HEK293 (cell line): ENCODE data around the gene CDK6.
A peak's percentile ranks its signal among the peaks of the same experiment; 100 is the strongest.

ENCODE experiments used
- CTCF ChIA-PET: fragments of 350-600 bp; formaldehyde crosslinking; extraction: SDS; loops from one replicate; lab custom pipeline; 2021; ENCODE audit warnings: antibody characterized with exemption; lab: Yijun Ruan, JAX
- POLR2A ChIA-PET: fragments of 300-600 bp; formaldehyde crosslinking; extraction: SDS; loops from one replicate; lab custom pipeline; 2020; ENCODE audit warnings: antibody characterized with exemption, inconsistent platforms; lab: Yijun Ruan, JAX
- H3K27ac ChIP-seq: fragments of 200-500 bp; sonication (Bioruptor generic); 2 replicates; pipeline ENCODE4 v1.5.1; 2014; ENCODE audit warnings: low read depth, low read length, control low read depth, inconsistent platforms; ENCODE audit errors: extremely low read depth
- H3K36me3 ChIP-seq, 2 experiments: fragments of 200-500 bp in 1 of 2; sonication (Bioruptor generic) in 1 of 2; 1 replicate in 1 of 2; 2 replicates in 1 of 2; pipeline ENCODE4 v1.5.1; 2014 to 2017; ENCODE audit warnings: inconsistent platforms in 2 of 2, low read length in 2 of 2; ENCODE audit not compliant: control insufficient read depth in 2 of 2, insufficient read depth in 1 of 2
- H3K4me1 ChIP-seq: fragments of 200-500 bp; sonication (Bioruptor generic); 2 replicates; pipeline ENCODE4 v1.5.1; 2014; ENCODE audit warnings: mild to moderate bottlenecking, low read length, inconsistent platforms; ENCODE audit not compliant: control insufficient read depth, insufficient read depth
- H3K4me3 ChIP-seq: 2 replicates; pipeline ENCODE4 v1.5.1; 2011; ENCODE audit warnings: low read depth, mild to moderate bottlenecking, control low read depth, low read length, moderate library complexity
- H3K9me3 ChIP-seq: fragments of 200-500 bp; sonication (Bioruptor generic); 2 replicates; pipeline ENCODE4 v1.5.1; 2014; ENCODE audit warnings: low read depth, low read length, inconsistent platforms; ENCODE audit not compliant: control insufficient read depth, insufficient read depth
- FEZF1 ChIP-seq: fragments of 450-650 bp; formaldehyde crosslinking; IDR thresholded peaks from 2 replicates; pipeline ENCODE4 v1.5.1; 2016; ENCODE audit warnings: missing biosample characterization, missing genetic modification characterization
- GFI1B ChIP-seq: fragments of 450-650 bp; formaldehyde crosslinking; IDR thresholded peaks from 2 replicates; pipeline ENCODE4 v1.5.1; 2016; ENCODE audit warnings: missing biosample characterization, missing genetic modification characterization
- IKZF3 ChIP-seq: fragments of 450-650 bp; IDR thresholded peaks from 2 replicates; pipeline ENCODE4 v1.5.0; 2018; ENCODE audit warnings: missing biosample characterization, mild to moderate bottlenecking, missing genetic modification characterization, moderate library complexity
- PRDM1 ChIP-seq: fragments of 450-650 bp; formaldehyde crosslinking; IDR thresholded peaks from 2 replicates; pipeline ENCODE4; 2016; ENCODE audit warnings: missing biosample characterization, missing genetic modification characterization
- REPIN1 ChIP-seq: fragments of 450-650 bp; formaldehyde crosslinking; IDR thresholded peaks from 2 replicates; pipeline ENCODE4 v1.5.1; 2017; ENCODE audit warnings: missing biosample characterization, missing genetic modification characterization, low read depth
- SCRT1 ChIP-seq: fragments of 450-650 bp; formaldehyde crosslinking; IDR thresholded peaks from 2 replicates; pipeline ENCODE4 v1.5.1; 2016; ENCODE audit warnings: missing biosample characterization, missing genetic modification characterization, borderline replicate concordance
- ZBTB1 ChIP-seq: fragments of 450-650 bp; formaldehyde crosslinking; IDR thresholded peaks from 2 replicates; pipeline ENCODE4 v1.5.1; 2016; ENCODE audit warnings: missing biosample characterization, missing genetic modification characterization
- ZNF214 ChIP-seq: fragments of 450-650 bp; formaldehyde crosslinking; IDR thresholded peaks from 2 replicates; pipeline ENCODE4 v1.5.1; 2017; ENCODE audit warnings: missing biosample characterization, mild to moderate bottlenecking, missing genetic modification characterization, borderline replicate concordance
- ZNF23 ChIP-seq: fragments of 450-650 bp; formaldehyde crosslinking; IDR thresholded peaks from 2 replicates; pipeline ENCODE4 v1.5.1; 2016; ENCODE audit warnings: missing biosample characterization, missing genetic modification characterization, borderline replicate concordance
- ZNF423 ChIP-seq: fragments of 450-650 bp; formaldehyde crosslinking; IDR thresholded peaks from 2 replicates; pipeline ENCODE4 v1.5.1; 2016; ENCODE audit warnings: missing biosample characterization, missing genetic modification characterization
- ZNF514 ChIP-seq: fragments of 450-650 bp; formaldehyde crosslinking; IDR thresholded peaks from 2 replicates; pipeline ENCODE4 v1.5.1; 2016; ENCODE audit warnings: missing biosample characterization, missing genetic modification characterization
- ZNF521 ChIP-seq: fragments of 450-650 bp; formaldehyde crosslinking; IDR thresholded peaks from 2 replicates; pipeline ENCODE4 v1.5.1; 2017; ENCODE audit warnings: missing biosample characterization, mild to moderate bottlenecking, missing genetic modification characterization
- ZNF561 ChIP-seq: fragments of 450-650 bp; IDR thresholded peaks from 2 replicates; pipeline ENCODE4 v1.5.1; 2018; ENCODE audit warnings: missing biosample characterization, missing genetic modification characterization, borderline replicate concordance
- ZNF600 ChIP-seq: fragments of 450-650 bp; formaldehyde crosslinking; IDR thresholded peaks from 2 replicates; pipeline ENCODE4 v1.5.1; 2016; ENCODE audit warnings: missing biosample characterization, missing genetic modification characterization
- ZNF610 ChIP-seq: fragments of 450-650 bp; formaldehyde crosslinking; IDR thresholded peaks from 2 replicates; pipeline ENCODE4 v1.5.1; 2016; ENCODE audit warnings: missing biosample characterization, missing genetic modification characterization, borderline replicate concordance
- ZNF664 ChIP-seq: fragments of 450-650 bp; formaldehyde crosslinking; IDR thresholded peaks from 2 replicates; pipeline ENCODE4 v1.5.1; 2016; ENCODE audit warnings: missing biosample characterization, missing genetic modification characterization
- ZNF701 ChIP-seq: fragments of 450-650 bp; formaldehyde crosslinking; IDR thresholded peaks from 2 replicates; pipeline ENCODE4 v1.5.1; 2016; ENCODE audit warnings: missing biosample characterization, missing genetic modification characterization
- ZNF830 ChIP-seq: fragments of 450-650 bp; IDR thresholded peaks from 2 replicates; pipeline ENCODE4 v1.5.0; 2018; ENCODE audit warnings: missing biosample characterization, missing genetic modification characterization, low read depth, mild to moderate bottlenecking, moderate library complexity
- ZNF843 ChIP-seq: fragments of 450-650 bp; formaldehyde crosslinking; IDR thresholded peaks from 2 replicates; pipeline ENCODE4 v1.5.1; 2016; ENCODE audit warnings: missing biosample characterization, missing genetic modification characterization
- ZSCAN23 ChIP-seq: fragments of 450-650 bp; formaldehyde crosslinking; IDR thresholded peaks from 2 replicates; pipeline ENCODE4 v1.5.1; 2016; ENCODE audit warnings: missing biosample characterization, missing genetic modification characterization
- ZXDB ChIP-seq: fragments of 450-650 bp; formaldehyde crosslinking; IDR thresholded peaks from 2 replicates; pipeline ENCODE4 v1.5.1; 2016; ENCODE audit warnings: missing biosample characterization, missing genetic modification characterization
- TF ChIP-seq, protein P1 (sequence below): fragments of 450-650 bp; formaldehyde crosslinking; IDR thresholded peaks from 2 replicates; pipeline ENCODE4 v1.5.1; 2016; ENCODE audit warnings: missing biosample characterization, missing genetic modification characterization
- TF ChIP-seq, protein P2 (sequence below): fragments of 450-650 bp; formaldehyde crosslinking; IDR thresholded peaks from 2 replicates; pipeline ENCODE4 v1.5.1; 2016; ENCODE audit warnings: missing biosample characterization, missing genetic modification characterization
- TF ChIP-seq, protein P3 (sequence below): IDR thresholded peaks from 2 replicates; pipeline ENCODE4 v1.6.1; 2011; ENCODE audit warnings: mild to moderate bottlenecking, low read depth, low read length, borderline replicate concordance
- TF ChIP-seq, protein P4 (sequence below): fragments of 450-650 bp; formaldehyde crosslinking; IDR thresholded peaks from 2 replicates; pipeline ENCODE4 v1.5.1; 2016; ENCODE audit warnings: missing biosample characterization, missing genetic modification characterization, borderline replicate concordance

Gene CDK6

DNA sequence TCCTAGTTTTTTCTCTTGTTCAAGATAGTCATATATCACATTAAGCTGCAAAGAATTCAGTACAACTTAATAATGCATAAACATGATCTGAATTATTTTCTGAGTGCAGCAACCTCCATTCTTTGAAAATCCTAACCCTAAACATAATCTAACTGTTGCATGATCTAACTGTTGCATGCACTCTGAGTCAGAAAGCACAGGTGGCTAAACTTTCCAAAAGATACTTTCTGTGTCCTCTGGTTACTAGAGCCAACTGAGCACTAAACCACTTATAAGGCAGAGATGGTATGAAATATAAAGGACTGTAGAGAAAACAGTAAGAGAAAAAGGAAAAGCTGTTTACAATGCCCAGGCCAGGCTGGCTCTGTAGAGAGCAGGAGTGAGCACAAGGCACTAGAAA is 223.2 kb downstream of the CDK6 start (continued):
- TF ChIP-seq, protein P1, sequence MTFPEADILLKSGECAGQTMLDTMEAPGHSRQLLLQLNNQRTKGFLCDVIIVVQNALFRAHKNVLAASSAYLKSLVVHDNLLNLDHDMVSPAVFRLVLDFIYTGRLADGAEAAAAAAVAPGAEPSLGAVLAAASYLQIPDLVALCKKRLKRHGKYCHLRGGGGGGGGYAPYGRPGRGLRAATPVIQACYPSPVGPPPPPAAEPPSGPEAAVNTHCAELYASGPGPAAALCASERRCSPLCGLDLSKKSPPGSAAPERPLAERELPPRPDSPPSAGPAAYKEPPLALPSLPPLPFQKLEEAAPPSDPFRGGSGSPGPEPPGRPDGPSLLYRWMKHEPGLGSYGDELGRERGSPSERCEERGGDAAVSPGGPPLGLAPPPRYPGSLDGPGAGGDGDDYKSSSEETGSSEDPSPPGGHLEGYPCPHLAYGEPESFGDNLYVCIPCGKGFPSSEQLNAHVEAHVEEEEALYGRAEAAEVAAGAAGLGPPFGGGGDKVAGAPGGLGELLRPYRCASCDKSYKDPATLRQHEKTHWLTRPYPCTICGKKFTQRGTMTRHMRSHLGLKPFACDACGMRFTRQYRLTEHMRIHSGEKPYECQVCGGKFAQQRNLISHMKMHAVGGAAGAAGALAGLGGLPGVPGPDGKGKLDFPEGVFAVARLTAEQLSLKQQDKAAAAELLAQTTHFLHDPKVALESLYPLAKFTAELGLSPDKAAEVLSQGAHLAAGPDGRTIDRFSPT (tag by site-specific recombination): no peak
- TF ChIP-seq SCRT1 (tag by site-specific recombination): peak; percentile 88
- TF ChIP-seq ZNF843: no peak
- TF ChIP-seq IKZF3: no peak

DNA sequence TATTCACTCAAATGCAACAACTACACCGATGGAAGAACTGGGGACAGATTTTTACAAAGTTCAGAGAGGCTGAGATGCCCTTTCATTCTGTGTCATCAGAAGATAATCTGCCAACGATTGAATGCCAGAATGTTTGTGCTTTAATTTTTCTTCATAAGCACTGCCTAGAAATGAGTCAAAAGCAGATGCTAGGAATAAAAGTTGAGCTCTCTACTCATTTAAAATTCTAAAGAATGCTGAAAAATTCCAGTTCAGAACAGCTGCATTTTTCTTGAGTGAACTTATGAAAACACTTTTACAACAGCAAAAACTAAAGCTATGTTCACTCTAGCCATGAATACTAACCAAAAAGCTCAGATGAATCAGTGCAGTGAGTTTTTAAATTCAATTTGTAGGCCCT is 223.9 kb downstream of the CDK6 start:
- Histone ChIP-seq H3K36me3 (peaks cover 0 to 20% of the 10 kb centered on the region in 2 experiments; a peak in 1 of 3 replicates), H3K4me3 (no peak overlapping the region), H3K27ac (no peak overlapping the region), H3K4me1 (peaks cover 2% of the 10 kb centered on the region; the same call in 1 of the 2 replicates), H3K9me3 (no peaks in the 10 kb centered on the region)
- TF ChIP-seq ZNF600 (tag by site-specific recombination) (no peak), ZNF214 (tag by site-specific recombination) (no peak), ZSCAN23 (tag by site-specific recombination) (no peak), ZNF514 (tag by site-specific recombination) (no peak), ZNF423 (tag by site-specific recombination) (no peak), ZXDB (no peak), ZNF701 (tag by site-specific recombination) (no peak), PRDM1 (tag by site-specific recombination) (no peak), ZBTB1 (tag by site-specific recombination) (no peak)
- TF ChIP-seq, protein P2, sequence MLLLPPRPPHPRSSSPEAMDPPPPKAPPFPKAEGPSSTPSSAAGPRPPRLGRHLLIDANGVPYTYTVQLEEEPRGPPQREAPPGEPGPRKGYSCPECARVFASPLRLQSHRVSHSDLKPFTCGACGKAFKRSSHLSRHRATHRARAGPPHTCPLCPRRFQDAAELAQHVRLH (tag by site-specific recombination): no peak
- ChIA-PET CTCF (interaction anchor here (0.6 to 5.1 kb wide), 5 partner anchors 8 to 633 kb away, joined by 3 to 35 read pairs (median 4); no protein-coding TSS in a partner anchor), POLR2A (no interaction called here)

DNA sequence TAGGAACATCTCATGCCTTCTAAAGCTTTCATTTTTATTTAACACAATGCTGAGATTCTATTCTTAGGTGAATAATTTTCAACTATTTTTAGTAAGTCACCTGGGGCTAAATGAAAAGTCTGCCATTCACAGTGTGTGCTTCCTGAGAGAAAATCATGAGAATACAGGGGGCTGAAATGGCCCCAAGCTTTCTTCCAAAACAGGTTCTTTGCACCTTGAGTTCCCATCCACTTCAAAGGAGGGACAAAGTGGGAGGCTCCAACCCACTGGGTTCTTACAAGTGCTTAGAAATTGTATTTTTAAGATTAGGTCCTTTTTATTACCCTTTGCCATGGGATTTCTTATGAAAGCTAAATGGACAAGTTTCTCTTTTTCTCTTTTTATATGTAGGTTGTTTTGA is 224.6 kb downstream of the CDK6 start:
- H3K27ac ChIP-seq: no peak overlapping the region
- POLR2A ChIA-PET: interaction anchor here (0.6 kb wide), 1 partner anchor 369 kb away, joined by 4 read pairs; no protein-coding TSS in a partner anchor
- CTCF ChIA-PET: interaction anchor here (0.6 to 5.1 kb wide), 3 partner anchors 9 to 435 kb away, joined by 3 to 35 read pairs (median 4); no protein-coding TSS in a partner anchor
- H3K36me3 ChIP-seq: peaks cover 0 to 15% of the 10 kb centered on the region in 2 experiments; a peak in 1 of 3 replicates
- H3K4me1 ChIP-seq: peaks cover 2% of the 10 kb centered on the region; the same call in 1 of the 2 replicates
- no peak overlapping the region for H3K4me3 ChIP-seq
- no peaks in the 10 kb centered on the region for H3K9me3 ChIP-seq
- no peak for TF ChIP-seq REPIN1 (tag by site-specific recombination)
- no peak for TF ChIP-seq ZNF521 (tag by site-specific recombination)
- no peak for TF ChIP-seq FEZF1 (tag by site-specific recombination)
- no peak for TF ChIP-seq ZNF664 (tag by site-specific recombination)
- TF ChIP-seq, protein P3, sequence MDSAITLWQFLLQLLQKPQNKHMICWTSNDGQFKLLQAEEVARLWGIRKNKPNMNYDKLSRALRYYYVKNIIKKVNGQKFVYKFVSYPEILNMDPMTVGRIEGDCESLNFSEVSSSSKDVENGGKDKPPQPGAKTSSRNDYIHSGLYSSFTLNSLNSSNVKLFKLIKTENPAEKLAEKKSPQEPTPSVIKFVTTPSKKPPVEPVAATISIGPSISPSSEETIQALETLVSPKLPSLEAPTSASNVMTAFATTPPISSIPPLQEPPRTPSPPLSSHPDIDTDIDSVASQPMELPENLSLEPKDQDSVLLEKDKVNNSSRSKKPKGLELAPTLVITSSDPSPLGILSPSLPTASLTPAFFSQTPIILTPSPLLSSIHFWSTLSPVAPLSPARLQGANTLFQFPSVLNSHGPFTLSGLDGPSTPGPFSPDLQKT: no peak
- TF ChIP-seq, protein P1 (tag by site-specific recombination): no peak
- TF ChIP-seq, protein P4, sequence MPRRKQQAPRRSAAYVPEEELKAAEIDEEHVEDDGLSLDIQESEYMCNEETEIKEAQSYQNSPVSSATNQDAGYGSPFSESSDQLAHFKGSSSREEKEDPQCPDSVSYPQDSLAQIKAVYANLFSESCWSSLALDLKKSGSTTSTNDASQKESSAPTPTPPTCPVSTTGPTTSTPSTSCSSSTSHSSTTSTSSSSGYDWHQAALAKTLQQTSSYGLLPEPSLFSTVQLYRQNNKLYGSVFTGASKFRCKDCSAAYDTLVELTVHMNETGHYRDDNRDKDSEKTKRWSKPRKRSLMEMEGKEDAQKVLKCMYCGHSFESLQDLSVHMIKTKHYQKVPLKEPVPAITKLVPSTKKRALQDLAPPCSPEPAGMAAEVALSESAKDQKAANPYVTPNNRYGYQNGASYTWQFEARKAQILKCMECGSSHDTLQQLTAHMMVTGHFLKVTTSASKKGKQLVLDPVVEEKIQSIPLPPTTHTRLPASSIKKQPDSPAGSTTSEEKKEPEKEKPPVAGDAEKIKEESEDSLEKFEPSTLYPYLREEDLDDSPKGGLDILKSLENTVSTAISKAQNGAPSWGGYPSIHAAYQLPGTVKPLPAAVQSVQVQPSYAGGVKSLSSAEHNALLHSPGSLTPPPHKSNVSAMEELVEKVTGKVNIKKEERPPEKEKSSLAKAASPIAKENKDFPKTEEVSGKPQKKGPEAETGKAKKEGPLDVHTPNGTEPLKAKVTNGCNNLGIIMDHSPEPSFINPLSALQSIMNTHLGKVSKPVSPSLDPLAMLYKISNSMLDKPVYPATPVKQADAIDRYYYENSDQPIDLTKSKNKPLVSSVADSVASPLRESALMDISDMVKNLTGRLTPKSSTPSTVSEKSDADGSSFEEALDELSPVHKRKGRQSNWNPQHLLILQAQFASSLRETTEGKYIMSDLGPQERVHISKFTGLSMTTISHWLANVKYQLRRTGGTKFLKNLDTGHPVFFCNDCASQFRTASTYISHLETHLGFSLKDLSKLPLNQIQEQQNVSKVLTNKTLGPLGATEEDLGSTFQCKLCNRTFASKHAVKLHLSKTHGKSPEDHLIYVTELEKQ (tag by site-specific recombination): no peak
- no peak for TF ChIP-seq ZNF561 (tag by site-specific recombination)
- TF ChIP-seq ZNF830 (tag by site-specific recombination): no peak
- no peak for TF ChIP-seq GFI1B (tag by site-specific recombination)
- TF ChIP-seq ZNF23 (tag by site-specific recombination): no peak
- no peak for TF ChIP-seq ZNF610 (tag by site-specific recombination)
